Liver (tissue), 2 donors: ENCODE results near the gene EXOC6.

Source experiments
- TF ChIP-seq, protein P1 (sequence below): fragments of 150-350 bp; IDR thresholded peaks from 2 replicates; pipeline ENCODE4 v1.5.1; 2017; ENCODE audit warnings: improper control_type of control experiment, low read depth, low read length; ENCODE audit not compliant: missing input control
- TF ChIP-seq, protein P2 (sequence below): IDR thresholded peaks from 2 replicates; pipeline ENCODE4 v1.6.1; 2016; ENCODE audit warnings: antibody characterized with exemption, mild to moderate bottlenecking
- donor health status: healthy.

DNA sequence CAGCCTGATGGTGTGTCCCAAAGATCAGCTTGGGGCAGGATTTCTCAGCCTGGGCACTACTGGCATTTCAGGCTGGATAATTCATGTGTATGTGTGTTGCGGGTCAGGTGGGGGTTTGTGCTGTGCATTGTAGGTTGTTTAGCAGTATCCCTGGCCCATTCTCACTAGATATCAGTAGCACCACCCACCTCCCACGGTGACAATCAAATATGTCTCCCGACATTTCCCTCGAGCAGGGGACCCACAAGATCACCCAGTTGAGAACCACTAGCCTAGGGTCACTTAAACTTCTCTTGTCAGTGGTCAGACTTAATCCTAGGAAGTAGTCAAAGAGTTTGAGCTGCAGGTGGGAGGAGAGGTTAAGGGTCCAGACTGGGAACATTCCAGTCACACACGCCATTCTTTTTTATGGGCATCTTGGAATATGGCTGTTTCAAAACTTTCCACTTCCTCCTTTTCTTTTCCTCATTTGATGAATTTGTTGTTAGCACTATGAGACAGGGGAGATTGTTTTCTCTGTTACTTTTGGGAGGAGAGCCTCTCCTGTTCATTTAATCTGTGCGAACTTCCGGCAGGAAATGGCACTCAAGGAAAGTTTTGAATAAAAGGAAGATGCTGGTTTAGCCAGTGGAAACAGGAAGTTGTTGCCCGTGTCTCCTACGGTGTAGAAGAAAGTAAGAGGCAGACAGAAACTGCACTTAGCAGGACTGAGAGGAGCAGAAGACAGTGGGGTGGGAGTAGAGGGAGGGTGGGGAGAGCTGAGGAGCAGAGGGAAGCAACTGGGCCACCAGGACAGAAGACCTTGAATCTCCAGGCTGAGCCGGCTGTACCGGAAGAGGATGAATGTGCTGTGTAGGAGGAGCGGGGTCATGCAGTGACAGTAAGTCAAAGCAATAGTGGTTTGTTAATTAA is 17.6 kb upstream of the EXOC6 start:
- TF ChIP-seq, protein P1, sequence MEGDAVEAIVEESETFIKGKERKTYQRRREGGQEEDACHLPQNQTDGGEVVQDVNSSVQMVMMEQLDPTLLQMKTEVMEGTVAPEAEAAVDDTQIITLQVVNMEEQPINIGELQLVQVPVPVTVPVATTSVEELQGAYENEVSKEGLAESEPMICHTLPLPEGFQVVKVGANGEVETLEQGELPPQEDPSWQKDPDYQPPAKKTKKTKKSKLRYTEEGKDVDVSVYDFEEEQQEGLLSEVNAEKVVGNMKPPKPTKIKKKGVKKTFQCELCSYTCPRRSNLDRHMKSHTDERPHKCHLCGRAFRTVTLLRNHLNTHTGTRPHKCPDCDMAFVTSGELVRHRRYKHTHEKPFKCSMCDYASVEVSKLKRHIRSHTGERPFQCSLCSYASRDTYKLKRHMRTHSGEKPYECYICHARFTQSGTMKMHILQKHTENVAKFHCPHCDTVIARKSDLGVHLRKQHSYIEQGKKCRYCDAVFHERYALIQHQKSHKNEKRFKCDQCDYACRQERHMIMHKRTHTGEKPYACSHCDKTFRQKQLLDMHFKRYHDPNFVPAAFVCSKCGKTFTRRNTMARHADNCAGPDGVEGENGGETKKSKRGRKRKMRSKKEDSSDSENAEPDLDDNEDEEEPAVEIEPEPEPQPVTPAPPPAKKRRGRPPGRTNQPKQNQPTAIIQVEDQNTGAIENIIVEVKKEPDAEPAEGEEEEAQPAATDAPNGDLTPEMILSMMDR: no peak
- TF ChIP-seq, protein P2, sequence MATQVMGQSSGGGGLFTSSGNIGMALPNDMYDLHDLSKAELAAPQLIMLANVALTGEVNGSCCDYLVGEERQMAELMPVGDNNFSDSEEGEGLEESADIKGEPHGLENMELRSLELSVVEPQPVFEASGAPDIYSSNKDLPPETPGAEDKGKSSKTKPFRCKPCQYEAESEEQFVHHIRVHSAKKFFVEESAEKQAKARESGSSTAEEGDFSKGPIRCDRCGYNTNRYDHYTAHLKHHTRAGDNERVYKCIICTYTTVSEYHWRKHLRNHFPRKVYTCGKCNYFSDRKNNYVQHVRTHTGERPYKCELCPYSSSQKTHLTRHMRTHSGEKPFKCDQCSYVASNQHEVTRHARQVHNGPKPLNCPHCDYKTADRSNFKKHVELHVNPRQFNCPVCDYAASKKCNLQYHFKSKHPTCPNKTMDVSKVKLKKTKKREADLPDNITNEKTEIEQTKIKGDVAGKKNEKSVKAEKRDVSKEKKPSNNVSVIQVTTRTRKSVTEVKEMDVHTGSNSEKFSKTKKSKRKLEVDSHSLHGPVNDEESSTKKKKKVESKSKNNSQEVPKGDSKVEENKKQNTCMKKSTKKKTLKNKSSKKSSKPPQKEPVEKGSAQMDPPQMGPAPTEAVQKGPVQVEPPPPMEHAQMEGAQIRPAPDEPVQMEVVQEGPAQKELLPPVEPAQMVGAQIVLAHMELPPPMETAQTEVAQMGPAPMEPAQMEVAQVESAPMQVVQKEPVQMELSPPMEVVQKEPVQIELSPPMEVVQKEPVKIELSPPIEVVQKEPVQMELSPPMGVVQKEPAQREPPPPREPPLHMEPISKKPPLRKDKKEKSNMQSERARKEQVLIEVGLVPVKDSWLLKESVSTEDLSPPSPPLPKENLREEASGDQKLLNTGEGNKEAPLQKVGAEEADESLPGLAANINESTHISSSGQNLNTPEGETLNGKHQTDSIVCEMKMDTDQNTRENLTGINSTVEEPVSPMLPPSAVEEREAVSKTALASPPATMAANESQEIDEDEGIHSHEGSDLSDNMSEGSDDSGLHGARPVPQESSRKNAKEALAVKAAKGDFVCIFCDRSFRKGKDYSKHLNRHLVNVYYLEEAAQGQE: no peak
